KMS-11 (cell line): Measurements from ENCODE around the gene OR52D1.

ENCODE experiments used
- H2AFZ ChIP-seq: fragments of 200-600 bp; sonication (generic); 2 replicates; pipeline ENCODE4 v1.6.1; 2016; ENCODE audit warnings: antibody characterized with exemption, mixed run types, low read depth
- H3K27ac ChIP-seq: fragments of 200-600 bp; sonication (generic); 2 replicates; pipeline ENCODE4 v1.6.1; 2016; ENCODE audit warnings: mild to moderate bottlenecking, mixed run types
- H3K27me3 ChIP-seq: fragments of 200-600 bp; sonication (generic); 2 replicates; pipeline ENCODE4 v1.6.1; 2017; ENCODE audit warnings: mild to moderate bottlenecking, low read depth, mixed run types, moderate library complexity; ENCODE audit not compliant: insufficient read depth
- H3K36me3 ChIP-seq: fragments of 200-600 bp; sonication (generic); 2 replicates; pipeline ENCODE4 v1.6.1; 2017; ENCODE audit warnings: mild to moderate bottlenecking, mixed run types; ENCODE audit not compliant: insufficient read depth
- H3K4me1 ChIP-seq: fragments of 200-600 bp; sonication (generic); 2 replicates; pipeline ENCODE4 v1.6.1; 2016; ENCODE audit warnings: mild to moderate bottlenecking, low read depth, mixed run types; ENCODE audit not compliant: poor library complexity, severe bottlenecking
- H3K4me2 ChIP-seq: fragments of 200-600 bp; sonication (generic); 2 replicates; pipeline ENCODE4 v1.7.0; 2016; ENCODE audit warnings: mild to moderate bottlenecking, mixed run types
- H3K4me3 ChIP-seq: fragments of 200-600 bp; sonication (generic); IDR thresholded peaks from 2 replicates; pipeline ENCODE4 v1.6.1; 2017; ENCODE audit warnings: low read depth, low read length, mixed read lengths; ENCODE audit not compliant: insufficient read depth
- H3K79me2 ChIP-seq: fragments of 200-600 bp; sonication (generic); 2 replicates; pipeline ENCODE4 v1.6.1; 2016; ENCODE audit warnings: low read depth, mixed run types; ENCODE audit not compliant: insufficient read depth
- H3K9ac ChIP-seq: fragments of 200-600 bp; sonication (generic); 2 replicates; pipeline ENCODE4 v1.6.1; 2016; ENCODE audit warnings: mild to moderate bottlenecking, mixed run types
- H4K20me1 ChIP-seq: fragments of 200-600 bp; sonication (generic); 2 replicates; pipeline ENCODE4 v1.6.1; 2016; ENCODE audit warnings: mild to moderate bottlenecking, mixed run types; ENCODE audit not compliant: insufficient read depth
- CTCF ChIP-seq: fragments of 200-600 bp; sonication (generic); conservative IDR thresholded peaks from 2 replicates; pipeline ENCODE4 v1.6.1; 2017; ENCODE audit warnings: low read depth, mild to moderate bottlenecking, antibody characterized with exemption, low read length, moderate library complexity, mixed read lengths

OR52D1 gene

DNA sequence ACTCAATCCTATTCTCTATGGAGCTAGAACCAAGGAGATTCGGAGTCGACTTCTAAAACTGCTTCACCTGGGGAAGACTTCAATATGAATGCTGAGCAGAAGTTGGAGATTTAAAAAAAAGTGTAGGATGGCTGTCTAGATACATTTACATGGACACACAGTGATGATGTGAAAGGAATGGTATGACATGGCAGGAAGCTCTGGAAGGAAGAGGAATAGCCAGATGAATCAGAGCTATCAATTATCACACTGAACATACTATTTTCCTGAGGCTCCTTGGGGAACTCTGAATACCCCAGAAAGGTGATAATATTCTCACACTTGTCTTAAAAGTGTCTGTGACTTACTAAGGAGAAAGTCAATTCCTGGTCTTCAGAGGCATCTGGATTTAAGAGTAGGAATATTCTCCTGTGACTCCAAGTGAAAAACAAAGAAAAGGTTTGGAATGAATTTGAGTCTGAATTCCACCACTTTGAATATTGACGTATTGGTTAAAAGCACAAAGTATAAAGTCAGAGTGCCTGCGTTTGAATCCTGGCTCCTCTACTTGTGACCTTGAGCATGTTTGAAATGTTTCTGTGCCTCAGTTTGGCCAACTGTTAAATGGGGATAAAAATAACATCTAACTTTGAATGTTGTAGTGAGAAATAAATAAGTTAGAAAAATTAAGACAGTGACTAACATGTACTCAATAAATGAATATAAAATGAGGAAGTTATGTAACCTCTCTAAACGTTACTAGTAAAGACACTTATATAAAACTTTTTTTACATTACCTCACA, 1.3 kb downstream of the OR52D1 start:
- H3K79me2 ChIP-seq: no peaks in the 10 kb centered on the region
- no peaks in the 10 kb centered on the region for H4K20me1 ChIP-seq
- no peak overlapping the region for H3K4me3 ChIP-seq
- no peak for TF ChIP-seq CTCF
- no peak overlapping the region for H3K27ac ChIP-seq
- no peaks in the 10 kb centered on the region for H3K27me3 ChIP-seq
- H2AFZ ChIP-seq: no peak overlapping the region
- H3K9ac ChIP-seq: no peak overlapping the region
- no peaks in the 10 kb centered on the region for H3K36me3 ChIP-seq
- H3K4me1 ChIP-seq: no peaks in the 10 kb centered on the region
- no peak overlapping the region for H3K4me2 ChIP-seq

- TF ChIP-seq CTCF: no peak
- Histone ChIP-seq H4K20me1 (no peaks in the 10 kb centered on the region), H3K27ac (no peak overlapping the region)
These were observed 11.2 kb downstream of the OR52D1 start for GRCh38 chr11:5499671-5500070.

GRCh38 chr11:5500393-5500801, 11.9 kb downstream of the OR52D1 start:
- Histone ChIP-seq H3K79me2 (no peaks in the 10 kb centered on the region), H3K4me1 (no peaks in the 10 kb centered on the region), H3K36me3 (no peaks in the 10 kb centered on the region), H3K9ac (no peak overlapping the region), H3K4me3 (no peak overlapping the region), H3K4me2 (no peak overlapping the region), H3K27ac (no peak overlapping the region), H2AFZ (no peak overlapping the region), H4K20me1 (no peaks in the 10 kb centered on the region), H3K27me3 (no peaks in the 10 kb centered on the region)
- no peak for TF ChIP-seq CTCF

More at GRCh38 chr11:5499671-5500070, 11.2 kb downstream of the OR52D1 start:
- Histone ChIP-seq H3K9ac (no peak overlapping the region), H2AFZ (no peak overlapping the region), H3K4me3 (no peak overlapping the region), H3K4me1 (no peaks in the 10 kb centered on the region), H3K4me2 (no peak overlapping the region), H3K79me2 (no peaks in the 10 kb centered on the region), H3K27me3 (no peaks in the 10 kb centered on the region), H3K36me3 (no peaks in the 10 kb centered on the region)

- no peak overlapping the region for H3K4me2 ChIP-seq
- H3K4me1 ChIP-seq: no peaks in the 10 kb centered on the region
- no peak overlapping the region for H3K27ac ChIP-seq
- no peaks in the 10 kb centered on the region for H3K27me3 ChIP-seq
- H2AFZ ChIP-seq: no peak overlapping the region
- H4K20me1 ChIP-seq: no peaks in the 10 kb centered on the region
- no peaks in the 10 kb centered on the region for H3K79me2 ChIP-seq
- H3K4me3 ChIP-seq: no peak overlapping the region
- no peak overlapping the region for H3K9ac ChIP-seq
- TF ChIP-seq CTCF: no peak
- H3K36me3 ChIP-seq: no peaks in the 10 kb centered on the region
These were observed 16.0 kb downstream of the OR52D1 start for GRCh38 chr11:5504403-5504921.
